HCT116 (cell line): ENCODE data around the gene C12orf75. TPM values are rescaled to one million over a fixed set of nuclear protein-coding genes. Genes with fewer than 3 reads are reported as not detected.

Experiments used
- ATAC-seq: fragments of 200-7000 bp; cut with Tn5 transposase; 2 replicates; pipeline ENCODE4 v1.9.1; 2020; ENCODE audit warnings: mild to moderate bottlenecking, moderate library complexity
- BruUV-seq: library from RNA; stranded (reverse); fragments of 400-500 nt; replicated peaks from 2 replicates; lab custom pipeline; 2021; lab: Mats Ljungman, UMichigan
- CTCF ChIA-PET: fragments of 300-600 bp; sonication (Branson Sonifier 250); formaldehyde crosslinking; loops from one replicate; lab custom pipeline; 2021; ENCODE audit warnings: antibody characterized with exemption; lab: Charles Lee
- POLR2A ChIA-PET: fragments of 300-600, 350-600 bp; sonication (Branson Sonifier 250); formaldehyde crosslinking; loops from one replicate; lab custom pipeline; 2021; ENCODE audit warnings: antibody characterized with exemption; lab: Charles Lee
- RAD21 ChIA-PET, 2 experiments: fragments of 300-600 bp; sonication (Branson Sonifier 250); formaldehyde crosslinking; loops; one replicate each; lab custom pipeline; 2023; ENCODE audit warnings: low total read pairs in 2 of 2; ENCODE audit not compliant: uncharacterized antibody in 2 of 2, unreplicated experiment in 2 of 2, low non-redundant PET in 1 of 2; lab: Charles Lee
- DNase-seq: peaks from one replicate; pipeline ENCODE4 v3.0.0-alpha.2; 2010; ENCODE audit warnings: low read depth, low spot score
- H2AFZ ChIP-seq: fragments of 200-600 bp; shearing (Covaris generic), sonication (generic); 2 replicates; pipeline ENCODE4 v1.6.1; 2017; ENCODE audit warnings: low read depth, mixed run types, mixed read lengths, antibody characterized with exemption, low read length; ENCODE audit not compliant: poor library complexity, severe bottlenecking
- H3K27ac ChIP-seq: 2 replicates; pipeline ENCODE4 v1.5.1; 2012; ENCODE audit warnings: low read depth, low read length
- H3K27me3 ChIP-seq: fragments of 200-600 bp; sonication (generic); 2 replicates; pipeline ENCODE4 v1.6.1; 2016; ENCODE audit warnings: mixed run types, low read length, mixed read lengths; ENCODE audit not compliant: insufficient read depth
- H3K36me3 ChIP-seq, 2 experiments: fragments of 200-500 bp in 1 of 2; fragments of 200-600 bp in 1 of 2; sonication (Bioruptor generic) in 1 of 2; sonication (generic) in 1 of 2; 2 replicates each; pipeline versions ENCODE4 v1.5.1 to v1.6.1; 2014 to 2016; ENCODE audit warnings: low read length in 2 of 2, inconsistent platforms in 1 of 2, mixed read lengths in 1 of 2, mixed run types in 1 of 2; ENCODE audit not compliant: insufficient read depth in 2 of 2, control insufficient read depth in 1 of 2
- H3K4me1 ChIP-seq, 2 experiments: fragments of 200-600 bp in 1 of 2; sonication (generic) in 1 of 2; 2 replicates each; pipeline versions ENCODE4 v1.5.1 to v1.6.1; 2012 to 2017; ENCODE audit warnings: low read length in 2 of 2, inconsistent platforms in 1 of 2, mild to moderate bottlenecking in 1 of 2, mixed read lengths in 1 of 2, mixed run types in 1 of 2, moderate library complexity in 1 of 2; ENCODE audit not compliant: insufficient read depth in 2 of 2, control insufficient read depth in 1 of 2
- H3K4me2 ChIP-seq: fragments of 200-600 bp; sonication (generic); 2 replicates; pipeline ENCODE4 v1.6.1; 2017; ENCODE audit warnings: mixed run types, low read length, mixed read lengths
- H3K4me3 ChIP-seq, 2 experiments: fragments of 200-600 bp in 1 of 2; sonication (generic) in 1 of 2; replicated peaks in 1 of 2; 2 replicates each; pipeline ENCODE4 v1.5.1; 2011 to 2016; ENCODE audit warnings: low read length in 2 of 2, control low read depth in 1 of 2, low read depth in 1 of 2, mild to moderate bottlenecking in 1 of 2, mixed read lengths in 1 of 2, mixed run types in 1 of 2
- H3K79me2 ChIP-seq: fragments of 200-600 bp; sonication (generic); 2 replicates; pipeline ENCODE4 v1.6.1; 2017; ENCODE audit warnings: mild to moderate bottlenecking, mixed run types, low read length, moderate library complexity, mixed read lengths; ENCODE audit not compliant: insufficient read depth
- H3K9ac ChIP-seq: fragments of 200-600 bp; sonication (generic); 2 replicates; pipeline ENCODE4 v1.6.1; 2016; ENCODE audit warnings: low read length, mixed read lengths
- H3K9me2 ChIP-seq: fragments of 200-600 bp; sonication (generic), shearing (Covaris generic); 2 replicates; pipeline ENCODE4 v1.6.1; 2017; ENCODE audit warnings: mixed run types, mild to moderate bottlenecking, moderate library complexity; ENCODE audit not compliant: insufficient read depth
- H3K9me3 ChIP-seq, 2 experiments: fragments of 200-500 bp in 1 of 2; fragments of 200-600 bp in 1 of 2; sonication (Bioruptor generic) in 1 of 2; sonication (generic) in 1 of 2; 2 replicates each; pipeline ENCODE4 v1.6.1; 2014 to 2017; ENCODE audit warnings: low read length in 2 of 2, mixed read lengths in 2 of 2, inconsistent platforms in 1 of 2, low read depth in 1 of 2, mild to moderate bottlenecking in 1 of 2, mixed run types in 1 of 2, moderate library complexity in 1 of 2; ENCODE audit not compliant: control insufficient read depth in 1 of 2, insufficient read depth in 1 of 2
- H4K20me1 ChIP-seq: fragments of 200-600 bp; sonication (generic), shearing (Covaris generic); 2 replicates; pipeline ENCODE4 v1.6.1; 2017; ENCODE audit warnings: mixed run types, mild to moderate bottlenecking, moderate library complexity; ENCODE audit not compliant: insufficient read depth
- CEBPB ChIP-seq: IDR thresholded peaks from 2 replicates; pipeline ENCODE4 v1.6.1; 2012; ENCODE audit warnings: low read depth
- EGR1 ChIP-seq: IDR thresholded peaks from 2 replicates; pipeline ENCODE4 v1.6.1; 2012; ENCODE audit warnings: low read depth
- EZH2phosphoT487 ChIP-seq: fragments of 200-600 bp; IDR thresholded peaks from 2 replicates; pipeline ENCODE4 v1.6.1; 2018; ENCODE audit warnings: antibody characterized with exemption, borderline replicate concordance
- FOSL1 ChIP-seq: IDR thresholded peaks from 2 replicates; pipeline ENCODE4 v1.6.1; 2012; ENCODE audit warnings: low read depth
- RAD21 ChIP-seq: IDR thresholded peaks from 2 replicates; pipeline ENCODE4 v1.6.1; 2012; ENCODE audit warnings: low read depth, mild to moderate bottlenecking
- SIN3A ChIP-seq: IDR thresholded peaks from 2 replicates; pipeline ENCODE4 v1.6.1; 2012; ENCODE audit warnings: low read depth
- ZFX ChIP-seq: fragments of 450-650 bp; IDR thresholded peaks from 2 replicates; pipeline ENCODE4 v1.6.1; 2017
- intact Hi-C: fragments of 100-400 bp; cut with micrococcal nuclease; formaldehyde crosslinking; loops from 2 replicates; pipeline ENCODE4 v1.10.0; 2022
- total RNA-seq: library from RNA; stranded (reverse); gene quantifications from one replicate; pipeline ENCODE4 v1.2.1, GENCODE V29; 2021; ENCODE audit not compliant: unreplicated experiment
- TF ChIP-seq, protein P1 (sequence below): IDR thresholded peaks from 2 replicates; pipeline ENCODE4 v1.6.1; 2012; ENCODE audit warnings: low read depth

C12orf75 gene
- total RNA-seq, 1 experiment from 2014 or later, result 81.0 TPM

- H3K9me2 ChIP-seq, result no peaks in the 10 kb centered on the region
- peak overlapping the region; percentile 61 for H3K9ac ChIP-seq
- peaks cover 14 to 25% of the 10 kb centered on the region in 2 experiments for H3K4me1 ChIP-seq
- DNase-seq (no peak), ATAC-seq (no peak)
- 0 out of 2 replicates have a peak overlapping the region, but pooled peaks have one; percentile 14 for H3K27ac ChIP-seq
- H3K27me3 ChIP-seq, result no peaks in the 10 kb centered on the region
- H3K36me3 ChIP-seq, result no peaks in the 10 kb centered on the region
- no peak for TF ChIP-seq FOSL1
- TF ChIP-seq CEBPB, result no peak
- TF ChIP-seq EZH2phosphoT487, result no peak
- TF ChIP-seq EGR1, result no peak
- TF ChIP-seq ZFX, result no peak
- TF ChIP-seq RAD21, result no peak
- TF ChIP-seq, protein P1, sequence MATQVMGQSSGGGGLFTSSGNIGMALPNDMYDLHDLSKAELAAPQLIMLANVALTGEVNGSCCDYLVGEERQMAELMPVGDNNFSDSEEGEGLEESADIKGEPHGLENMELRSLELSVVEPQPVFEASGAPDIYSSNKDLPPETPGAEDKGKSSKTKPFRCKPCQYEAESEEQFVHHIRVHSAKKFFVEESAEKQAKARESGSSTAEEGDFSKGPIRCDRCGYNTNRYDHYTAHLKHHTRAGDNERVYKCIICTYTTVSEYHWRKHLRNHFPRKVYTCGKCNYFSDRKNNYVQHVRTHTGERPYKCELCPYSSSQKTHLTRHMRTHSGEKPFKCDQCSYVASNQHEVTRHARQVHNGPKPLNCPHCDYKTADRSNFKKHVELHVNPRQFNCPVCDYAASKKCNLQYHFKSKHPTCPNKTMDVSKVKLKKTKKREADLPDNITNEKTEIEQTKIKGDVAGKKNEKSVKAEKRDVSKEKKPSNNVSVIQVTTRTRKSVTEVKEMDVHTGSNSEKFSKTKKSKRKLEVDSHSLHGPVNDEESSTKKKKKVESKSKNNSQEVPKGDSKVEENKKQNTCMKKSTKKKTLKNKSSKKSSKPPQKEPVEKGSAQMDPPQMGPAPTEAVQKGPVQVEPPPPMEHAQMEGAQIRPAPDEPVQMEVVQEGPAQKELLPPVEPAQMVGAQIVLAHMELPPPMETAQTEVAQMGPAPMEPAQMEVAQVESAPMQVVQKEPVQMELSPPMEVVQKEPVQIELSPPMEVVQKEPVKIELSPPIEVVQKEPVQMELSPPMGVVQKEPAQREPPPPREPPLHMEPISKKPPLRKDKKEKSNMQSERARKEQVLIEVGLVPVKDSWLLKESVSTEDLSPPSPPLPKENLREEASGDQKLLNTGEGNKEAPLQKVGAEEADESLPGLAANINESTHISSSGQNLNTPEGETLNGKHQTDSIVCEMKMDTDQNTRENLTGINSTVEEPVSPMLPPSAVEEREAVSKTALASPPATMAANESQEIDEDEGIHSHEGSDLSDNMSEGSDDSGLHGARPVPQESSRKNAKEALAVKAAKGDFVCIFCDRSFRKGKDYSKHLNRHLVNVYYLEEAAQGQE, result no peak
- no peak for TF ChIP-seq SIN3A
- RAD21 ChIA-PET, result no interaction called here
- CTCF ChIA-PET, result no interaction called here
- no peaks in the 10 kb centered on the region for H4K20me1 ChIP-seq
- no peaks in the 10 kb centered on the region for H3K9me3 ChIP-seq
- peaks cover 48% of the 10 kb centered on the region for H3K79me2 ChIP-seq
- BruUV-seq, result TSS peak; percentile 57
- POLR2A ChIA-PET, result interaction anchor here (1.1 kb wide), 1 partner anchor 96 kb away, joined by 3 read pairs; the partner anchor contains the start of gene APPL2
- peak overlapping the region; percentile 87 for H3K4me2 ChIP-seq
- no peak overlapping the region for H2AFZ ChIP-seq
- peak overlapping the region; percentile 62 to 76 for H3K4me3 ChIP-seq
- intact Hi-C loops, result no loop called here
These were observed 1.3 kb downstream of the C12orf75 start for GRCh38 chr12:105331805-105332251.
